ENCODE data around the gene HPD.

- TF ChIP-seq CTCF (IDR thresholded peaks at IDR 0.05) (no peak), E2F1 (CRISPR knock-in tag; IDR thresholded peaks at IDR 0.05) (no peak), IRF1 (CRISPR knock-in tag; IDR thresholded peaks at IDR 0.05) (no peak), KAT7 (CRISPR knock-in tag; IDR thresholded peaks at IDR 0.05; ENCODE audit: borderline replicate concordance) (no peak), RORB (CRISPR knock-in tag; IDR thresholded peaks at IDR 0.05) (no peak), IRF2 (CRISPR knock-in tag; IDR thresholded peaks at IDR 0.05; ENCODE audit: borderline replicate concordance, low read depth) (no peak)
These were observed 47.7 kb downstream of the HPD start for GRCh38 chr12:121810833-121811433.
